Sigmoid colon (tissue), 4 donors: ENCODE measurements around the gene LSMEM2.

Experiments used
- CTCF ChIP-seq, 4 experiments: fragments of 450-650 bp in 3 of 4; fragments of 200-600 bp in 1 of 4; IDR thresholded peaks; one replicate each; pipeline ENCODE4 v1.5.1; 2016 to 2019; ENCODE audit warnings: antibody characterized with exemption in 4 of 4, mild to moderate bottlenecking in 3 of 4, moderate library complexity in 2 of 4
- POLR2A ChIP-seq, 2 donors: fragments of 450-650 bp; IDR thresholded peaks; one replicate each; pipeline ENCODE4 v1.6.1; 2016; ENCODE audit warnings: antibody characterized with exemption in 2 of 2, mild to moderate bottlenecking in 2 of 2, moderate library complexity in 2 of 2
- POLR2AphosphoS5 ChIP-seq, 4 donors: sonication (generic); formaldehyde crosslinking; IDR thresholded peaks; one replicate each; pipeline ENCODE4 v1.6.1; 2017; ENCODE audit warnings: antibody characterized with exemption in 4 of 4

- no peak for TF ChIP-seq CTCF (IDR thresholded peaks at IDR 0.05)
- TF ChIP-seq POLR2AphosphoS5 (IDR thresholded peaks at IDR 0.05): no peak
- no peak for TF ChIP-seq POLR2A (IDR thresholded peaks at IDR 0.05)
Measured at GRCh38 chr3:50245251-50245745, 33.6 kb upstream of the LSMEM2 start.
